M059J (cell line): Measurements from ENCODE around the gene ALMS1. TPM values are rescaled to one million over a fixed set of nuclear protein-coding genes. Genes with fewer than 3 reads are reported as not detected.
"Not testable (repeated sequence)": the region's sequence is repeated elsewhere in the genome, so short reads cannot be mapped to it uniquely, and the experiment has no call there.

Experiments
- DNase-seq: peaks from one replicate; pipeline ENCODE4 v3.0.0-alpha.2; 2012; ENCODE audit warnings: low read depth
- total RNA-seq: library from RNA; depleted of rRNA; stranded (reverse); fragments of >200 nt; shearing (Covaris generic); gene quantifications from 2 replicates; pipeline ENCODE4 v1.2.3, GENCODE V29; 2014

ALMS1 gene
- total RNA-seq, 1 experiment from 2014 or later = 21.6 TPM

- no peak for DNase-seq
Measured at GRCh38 chr2:73404409-73404808, 18.8 kb downstream of the ALMS1 start.

DNA sequence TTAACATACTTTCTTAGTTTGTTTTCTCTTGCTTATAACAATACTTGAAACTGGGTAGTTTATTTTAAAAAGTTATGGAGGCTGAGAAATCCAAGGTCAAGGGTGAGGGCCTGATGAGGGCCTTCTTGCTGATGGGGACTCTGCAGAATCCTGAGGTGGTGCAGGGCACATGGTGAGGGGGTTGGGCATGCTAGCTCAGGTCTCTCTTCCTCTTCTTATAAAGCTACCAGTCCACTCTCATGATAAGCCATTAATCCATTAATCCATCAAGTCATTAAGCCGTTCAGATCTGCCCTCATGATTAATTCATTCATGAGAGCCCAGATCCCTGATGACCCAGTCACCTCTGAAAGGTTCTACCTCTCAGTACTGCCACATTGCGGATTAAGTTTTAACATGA is 21.4 kb downstream of the ALMS1 start:
- DNase-seq = no peak

- no peak for DNase-seq
Measured at GRCh38 chr2:73408198-73408597, 22.6 kb downstream of the ALMS1 start.

GRCh38 chr2:73414696-73415095 is 29.1 kb downstream of the ALMS1 start:
- DNase-seq = no peak

GRCh38 chr2:73415906-73416305 is 30.3 kb downstream of the ALMS1 start:
- peak; percentile 5 for DNase-seq

DNA sequence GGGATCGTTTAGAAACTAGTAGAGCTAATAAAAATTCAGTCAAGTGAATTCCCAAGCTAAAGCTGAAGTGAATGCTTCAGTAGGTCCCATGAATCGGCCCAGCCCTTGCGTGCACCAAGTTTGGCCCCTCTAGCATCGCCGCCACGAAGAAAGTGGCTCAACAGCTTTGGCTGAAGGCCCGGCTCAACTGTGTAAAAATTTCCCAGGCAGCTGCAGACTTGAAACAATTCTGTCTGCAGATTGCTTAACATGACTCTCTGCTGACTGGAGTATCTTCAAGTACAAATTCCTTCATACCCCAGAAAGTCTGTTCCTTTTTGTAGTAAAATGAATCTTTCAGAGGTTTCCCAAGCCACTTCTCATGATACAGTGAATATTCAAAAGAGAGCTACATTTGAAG is 32.7 kb downstream of the ALMS1 start:
- DNase-seq = peak; percentile 7

- DNase-seq = no peak
Measured at GRCh38 chr2:73423913-73424312, 38.3 kb downstream of the ALMS1 start.

GRCh38 chr2:73426176-73426575 is 40.5 kb downstream of the ALMS1 start:
- no peak for DNase-seq

GRCh38 chr2:73436019-73436418 is 50.4 kb downstream of the ALMS1 start:
- no peak for DNase-seq

GRCh38 chr2:73444202-73444601 is 58.6 kb downstream of the ALMS1 start:
- DNase-seq = no peak

DNA sequence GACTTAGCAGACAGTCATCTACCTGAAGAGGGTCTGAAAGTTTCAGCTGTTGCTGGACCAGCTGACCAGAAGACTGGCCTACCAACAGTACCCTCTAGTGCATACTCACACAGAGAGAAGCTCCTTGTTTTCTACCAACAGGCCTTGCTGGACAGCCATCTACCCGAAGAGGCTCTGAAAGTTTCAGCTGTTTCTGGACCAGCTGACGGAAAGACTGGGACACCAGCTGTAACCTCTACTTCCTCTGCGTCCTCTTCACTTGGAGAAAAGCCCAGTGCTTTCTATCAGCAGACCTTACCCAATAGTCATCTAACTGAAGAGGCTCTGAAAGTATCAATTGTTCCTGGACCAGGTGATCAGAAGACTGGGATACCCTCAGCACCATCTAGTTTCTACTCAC is 63.2 kb downstream of the ALMS1 start:
- DNase-seq = no peak

DNA sequence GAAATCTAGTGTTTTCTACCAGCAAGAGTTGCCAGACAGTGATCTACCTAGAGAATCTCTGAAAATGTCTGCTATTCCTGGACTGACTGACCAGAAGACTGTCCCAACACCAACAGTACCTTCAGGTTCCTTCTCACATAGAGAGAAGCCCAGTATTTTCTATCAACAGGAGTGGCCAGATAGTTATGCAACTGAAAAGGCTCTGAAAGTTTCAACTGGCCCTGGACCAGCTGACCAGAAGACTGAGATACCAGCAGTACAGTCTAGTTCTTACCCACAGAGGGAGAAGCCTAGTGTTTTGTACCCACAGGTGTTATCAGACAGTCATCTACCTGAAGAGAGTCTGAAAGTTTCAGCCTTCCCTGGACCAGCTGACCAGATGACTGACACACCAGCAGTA is 63.8 kb downstream of the ALMS1 start:
- no peak for DNase-seq

DNA sequence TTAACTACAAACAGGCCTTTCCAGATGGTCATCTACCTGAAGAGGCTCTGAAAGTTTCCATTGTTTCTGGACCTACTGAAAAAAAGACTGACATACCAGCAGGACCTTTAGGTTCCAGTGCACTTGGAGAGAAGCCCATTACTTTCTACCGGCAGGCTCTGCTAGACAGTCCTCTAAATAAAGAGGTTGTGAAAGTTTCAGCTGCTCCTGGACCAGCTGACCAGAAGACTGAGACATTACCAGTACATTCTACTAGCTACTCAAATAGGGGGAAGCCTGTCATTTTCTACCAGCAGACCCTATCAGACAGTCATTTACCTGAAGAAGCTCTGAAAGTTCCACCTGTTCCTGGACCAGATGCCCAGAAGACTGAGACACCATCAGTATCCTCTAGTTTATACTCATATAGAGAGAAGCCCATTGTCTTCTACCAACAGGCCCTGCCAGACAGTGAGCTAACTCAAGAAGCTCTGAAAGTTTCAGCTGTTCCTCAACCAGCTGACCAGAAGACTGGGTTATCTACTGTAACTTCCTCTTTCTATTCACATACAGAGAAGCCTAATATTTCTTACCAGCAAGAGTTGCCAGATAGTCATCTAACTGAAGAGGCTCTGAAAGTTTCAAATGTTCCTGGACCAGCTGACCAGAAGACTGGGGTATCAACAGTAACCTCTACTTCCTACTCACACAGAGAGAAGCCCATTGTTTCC is 65.8 kb downstream of the ALMS1 start:
- DNase-seq = no peak

DNA sequence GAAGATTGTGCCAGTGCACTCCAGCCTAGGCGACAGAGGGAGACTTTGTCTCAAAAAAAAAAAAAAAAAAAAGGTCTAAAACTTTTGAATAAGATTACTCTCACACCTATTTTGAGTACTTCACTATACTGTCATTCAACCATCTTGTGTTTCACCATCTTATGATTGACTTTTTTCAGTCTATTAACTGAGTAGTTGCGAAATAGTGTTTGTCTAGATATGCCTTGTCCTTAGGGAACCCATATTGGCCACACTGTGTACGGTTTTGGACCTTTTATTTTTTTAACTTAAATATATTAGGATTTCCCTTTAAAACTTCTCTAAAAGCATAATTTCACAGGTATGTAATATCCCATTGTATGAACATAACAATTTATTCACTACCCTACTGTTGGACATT is 72.3 kb downstream of the ALMS1 start:
- no peak for DNase-seq

DNA sequence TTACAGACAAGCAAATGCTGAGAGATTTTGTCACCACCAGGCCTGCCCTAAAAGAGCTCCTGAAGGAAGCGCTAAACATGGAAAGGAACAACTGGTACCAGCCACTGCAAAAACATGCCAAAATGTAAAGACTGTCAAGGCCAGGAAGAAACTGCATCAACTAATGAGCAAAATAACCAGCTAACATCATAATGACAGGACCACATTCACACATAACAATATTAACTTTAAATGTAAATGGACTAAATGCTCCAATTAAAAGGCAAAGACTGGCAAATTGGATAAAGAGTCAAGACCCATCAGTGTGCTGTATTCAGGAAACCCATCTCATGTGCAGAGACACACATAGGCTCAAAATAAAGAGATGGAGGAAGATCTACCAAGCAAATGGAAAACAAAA is 76.8 kb downstream of the ALMS1 start:
- DNase-seq = not testable (repeated sequence)

- DNase-seq = no peak
Measured at GRCh38 chr2:73468376-73468775, 82.7 kb downstream of the ALMS1 start.

- DNase-seq = not testable (repeated sequence)
Measured at GRCh38 chr2:73483874-73484273, 98.2 kb downstream of the ALMS1 start.

GRCh38 chr2:73487112-73487657 is 101.5 kb downstream of the ALMS1 start:
- no peak for DNase-seq

DNA sequence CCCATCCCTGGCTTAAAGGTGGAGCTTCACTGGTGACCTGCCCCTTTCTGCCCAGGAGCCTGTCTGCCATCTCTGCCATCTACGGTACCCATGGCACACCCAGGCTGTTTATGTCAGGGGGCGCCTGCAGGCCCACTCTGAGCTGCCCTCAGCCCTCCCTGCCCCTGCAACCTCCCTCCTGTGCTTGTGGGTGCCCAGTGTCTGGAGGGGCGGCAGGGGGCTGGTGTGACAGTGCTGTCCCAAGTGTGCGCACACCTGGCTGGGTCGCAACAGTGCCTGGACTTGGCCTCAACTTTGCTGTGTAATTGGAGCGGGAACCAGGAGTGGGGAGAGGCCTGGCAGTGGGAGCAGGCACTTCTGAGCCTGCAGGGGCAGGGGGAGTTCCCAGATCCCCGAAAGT is 102.4 kb downstream of the ALMS1 start:
- DNase-seq = no peak

- no peak for DNase-seq
Measured at GRCh38 chr2:73489053-73489452, 103.4 kb downstream of the ALMS1 start.

DNA sequence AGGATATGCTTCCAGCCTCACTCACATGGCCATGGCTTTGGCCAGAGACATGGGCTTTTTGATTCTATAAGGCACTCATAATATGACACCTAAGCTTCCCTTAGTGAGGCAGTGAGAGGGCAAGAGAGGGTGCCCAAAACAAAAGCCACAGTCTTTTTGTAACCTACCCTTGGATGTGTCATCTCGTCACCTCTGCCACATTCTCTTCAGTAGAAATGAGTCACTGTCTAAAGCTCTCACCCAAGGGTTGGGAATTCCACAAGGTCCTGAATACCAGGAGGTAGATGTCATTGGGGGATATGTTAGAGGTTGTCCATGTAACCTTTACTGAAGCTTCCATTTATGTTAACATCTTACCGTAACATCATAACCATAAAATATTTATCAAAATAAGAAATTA is 108.4 kb downstream of the ALMS1 start:
- peak; percentile 72 for DNase-seq

GRCh38 chr2:73503992-73504570 is 118.4 kb downstream of the ALMS1 start:
- DNase-seq = no peak

DNA sequence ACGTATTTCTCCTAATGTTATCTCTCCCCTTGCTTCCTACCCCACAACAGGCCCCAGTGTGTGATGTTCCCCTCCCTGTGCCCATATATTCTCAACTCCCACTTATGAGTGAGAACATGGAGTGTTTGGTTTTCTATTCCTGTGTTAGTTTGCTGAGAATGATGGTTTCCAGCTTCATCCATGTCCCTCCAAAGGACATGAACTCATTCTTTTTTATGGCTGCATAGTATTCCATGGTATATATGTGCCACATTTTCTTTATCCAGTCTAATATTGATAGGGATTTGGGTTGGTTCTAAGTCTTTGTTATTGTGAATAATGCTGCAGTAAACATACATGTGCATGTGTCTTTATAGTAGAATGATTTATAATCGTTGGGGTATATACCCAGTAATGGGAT is 119.2 kb downstream of the ALMS1 start:
- not testable (repeated sequence) for DNase-seq

DNA sequence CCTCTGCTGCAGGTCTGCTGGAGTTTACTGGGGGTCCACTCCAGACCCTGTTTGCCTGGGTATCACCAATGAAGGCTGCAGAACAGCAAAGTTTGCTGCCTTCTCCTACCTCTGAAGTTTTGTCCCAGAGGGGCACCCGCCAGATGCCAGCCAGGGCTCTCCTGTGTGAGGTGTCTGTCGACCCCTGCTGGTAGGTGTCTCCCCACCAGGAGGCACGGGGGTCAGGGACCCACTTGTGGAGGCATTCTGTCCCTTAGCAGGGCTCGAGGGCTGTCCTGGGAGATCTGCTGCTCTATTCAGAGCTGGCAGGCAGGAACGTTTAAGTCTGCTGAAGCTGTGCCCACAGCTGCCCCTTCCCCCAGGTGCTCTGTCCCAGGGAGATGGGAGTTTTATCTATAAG is 124.8 kb downstream of the ALMS1 start:
- not testable (repeated sequence) for DNase-seq
